Kidney epithelial cell (primary cell): ENCODE measurements around the gene MSMB. TPM values are rescaled to one million over a fixed set of nuclear protein-coding genes. Genes with fewer than 3 reads are reported as not detected.

Source experiments
- DNase-seq: peaks from one replicate; pipeline ENCODE4 v3.0.0-alpha.2; 2010; ENCODE audit warnings: low read depth
- H3K27me3 ChIP-seq: 2 replicates; pipeline ENCODE4 v1.6.0; 2011; ENCODE audit warnings: low read length; ENCODE audit not compliant: control insufficient read depth, insufficient read depth
- H3K36me3 ChIP-seq: 2 replicates; pipeline ENCODE4 v1.5.1; 2011; ENCODE audit warnings: low read length; ENCODE audit not compliant: control insufficient read depth, insufficient read depth
- H3K4me3 ChIP-seq: 2 replicates; pipeline ENCODE4 v1.5.1; 2011; ENCODE audit warnings: low read depth, mild to moderate bottlenecking, control low read depth, low read length
- total RNA-seq: library from RNA; depleted of rRNA; stranded (reverse); fragments of >200 nt; gene quantifications from 2 replicates; pipeline ENCODE4 v1.2.3, GENCODE V29; 2015
- TF ChIP-seq, protein P1 (sequence below): IDR thresholded peaks from 2 replicates; pipeline ENCODE4 v1.5.1; 2011; ENCODE audit warnings: mild to moderate bottlenecking, moderate library complexity, low read length, control low read depth, inconsistent platforms; ENCODE audit not compliant: insufficient read depth, poor library complexity, severe bottlenecking

MSMB gene
- total RNA-seq, 1 donor from 2014 or later: not detected

DNA sequence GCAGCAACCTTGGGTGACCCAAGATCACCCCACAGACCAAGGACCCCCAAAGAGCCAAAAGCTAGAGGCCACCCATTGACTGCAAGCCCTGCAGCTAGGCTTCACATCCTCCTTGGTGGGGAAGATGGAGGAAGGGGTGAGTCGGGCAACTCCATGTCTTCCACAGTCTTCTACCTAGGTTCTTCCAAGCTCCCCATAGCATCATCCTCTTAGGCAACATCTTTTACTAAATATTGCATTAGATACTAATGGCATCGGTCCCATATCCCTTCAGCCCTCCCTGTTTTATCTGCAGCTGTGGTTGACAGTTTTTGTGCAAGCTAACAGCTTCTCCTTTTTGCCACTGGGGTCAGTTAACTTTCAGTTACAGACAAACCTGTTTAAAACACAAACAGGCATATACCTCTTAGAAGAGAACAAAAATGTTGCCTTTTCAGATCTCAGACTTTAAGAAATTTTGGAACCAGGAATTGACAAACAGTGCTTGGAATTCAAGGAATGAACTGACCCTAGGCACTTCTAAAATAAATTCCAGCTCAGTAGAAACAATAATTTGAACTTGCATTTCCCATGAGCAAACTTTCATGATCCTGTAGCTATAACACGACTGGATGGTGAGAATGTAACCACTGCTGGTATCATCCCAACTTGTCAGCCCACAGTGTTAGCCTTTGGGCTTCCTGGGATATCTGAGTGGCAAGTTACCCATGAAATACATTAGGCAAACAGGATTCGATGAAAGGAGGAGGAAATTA, 33.9 kb upstream of the MSMB start:
- Histone ChIP-seq H3K27me3 (no peaks in the 10 kb centered on the region), H3K4me3 (no peak overlapping the region), H3K36me3 (no peaks in the 10 kb centered on the region)
- DNase-seq: no peak
- TF ChIP-seq, protein P1, sequence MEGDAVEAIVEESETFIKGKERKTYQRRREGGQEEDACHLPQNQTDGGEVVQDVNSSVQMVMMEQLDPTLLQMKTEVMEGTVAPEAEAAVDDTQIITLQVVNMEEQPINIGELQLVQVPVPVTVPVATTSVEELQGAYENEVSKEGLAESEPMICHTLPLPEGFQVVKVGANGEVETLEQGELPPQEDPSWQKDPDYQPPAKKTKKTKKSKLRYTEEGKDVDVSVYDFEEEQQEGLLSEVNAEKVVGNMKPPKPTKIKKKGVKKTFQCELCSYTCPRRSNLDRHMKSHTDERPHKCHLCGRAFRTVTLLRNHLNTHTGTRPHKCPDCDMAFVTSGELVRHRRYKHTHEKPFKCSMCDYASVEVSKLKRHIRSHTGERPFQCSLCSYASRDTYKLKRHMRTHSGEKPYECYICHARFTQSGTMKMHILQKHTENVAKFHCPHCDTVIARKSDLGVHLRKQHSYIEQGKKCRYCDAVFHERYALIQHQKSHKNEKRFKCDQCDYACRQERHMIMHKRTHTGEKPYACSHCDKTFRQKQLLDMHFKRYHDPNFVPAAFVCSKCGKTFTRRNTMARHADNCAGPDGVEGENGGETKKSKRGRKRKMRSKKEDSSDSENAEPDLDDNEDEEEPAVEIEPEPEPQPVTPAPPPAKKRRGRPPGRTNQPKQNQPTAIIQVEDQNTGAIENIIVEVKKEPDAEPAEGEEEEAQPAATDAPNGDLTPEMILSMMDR: no peak

GRCh38 chr10:46077731-46078413, 31.8 kb upstream of the MSMB start:
- DNase-seq: no peak
- no peaks in the 10 kb centered on the region for H3K36me3 ChIP-seq
- no peaks in the 10 kb centered on the region for H3K27me3 ChIP-seq
- H3K4me3 ChIP-seq: no peak overlapping the region
- TF ChIP-seq, protein P1: no peak

- no peak for DNase-seq
- H3K36me3 ChIP-seq: no peaks in the 10 kb centered on the region
- no peak overlapping the region for H3K4me3 ChIP-seq
- H3K27me3 ChIP-seq: no peaks in the 10 kb centered on the region
- TF ChIP-seq, protein P1: no peak
These were observed 31.1 kb upstream of the MSMB start for GRCh38 chr10:46077141-46077554.

- no peaks in the 10 kb centered on the region for H3K27me3 ChIP-seq
- H3K4me3 ChIP-seq: no peak overlapping the region
- TF ChIP-seq, protein P1: no peak
- no peaks in the 10 kb centered on the region for H3K36me3 ChIP-seq
- DNase-seq: no peak
These were observed 29.8 kb upstream of the MSMB start for GRCh38 chr10:46075869-46076268.

GRCh38 chr10:46074196-46074946, 28.3 kb upstream of the MSMB start:
- H3K4me3 ChIP-seq: no peak overlapping the region
- DNase-seq: no peak
- H3K36me3 ChIP-seq: no peaks in the 10 kb centered on the region
- no peaks in the 10 kb centered on the region for H3K27me3 ChIP-seq
- TF ChIP-seq, protein P1: no peak
